ENCODE measurements around the gene ATAD2B.
"Not testable (repeated sequence)": the region's sequence is repeated elsewhere in the genome, so short reads cannot be mapped to it uniquely, and the experiment has no call there.

- not testable (repeated sequence) for TF ChIP-seq POLR2A, CTCF (IDR thresholded peaks at IDR 0.05)
Observed at GRCh38 chr2:23952558-23952957, 25.6 kb upstream of the ATAD2B start.

Measured in body of pancreas (tissue), 4 donors.